ENCODE results near the gene PROC.

DNA sequence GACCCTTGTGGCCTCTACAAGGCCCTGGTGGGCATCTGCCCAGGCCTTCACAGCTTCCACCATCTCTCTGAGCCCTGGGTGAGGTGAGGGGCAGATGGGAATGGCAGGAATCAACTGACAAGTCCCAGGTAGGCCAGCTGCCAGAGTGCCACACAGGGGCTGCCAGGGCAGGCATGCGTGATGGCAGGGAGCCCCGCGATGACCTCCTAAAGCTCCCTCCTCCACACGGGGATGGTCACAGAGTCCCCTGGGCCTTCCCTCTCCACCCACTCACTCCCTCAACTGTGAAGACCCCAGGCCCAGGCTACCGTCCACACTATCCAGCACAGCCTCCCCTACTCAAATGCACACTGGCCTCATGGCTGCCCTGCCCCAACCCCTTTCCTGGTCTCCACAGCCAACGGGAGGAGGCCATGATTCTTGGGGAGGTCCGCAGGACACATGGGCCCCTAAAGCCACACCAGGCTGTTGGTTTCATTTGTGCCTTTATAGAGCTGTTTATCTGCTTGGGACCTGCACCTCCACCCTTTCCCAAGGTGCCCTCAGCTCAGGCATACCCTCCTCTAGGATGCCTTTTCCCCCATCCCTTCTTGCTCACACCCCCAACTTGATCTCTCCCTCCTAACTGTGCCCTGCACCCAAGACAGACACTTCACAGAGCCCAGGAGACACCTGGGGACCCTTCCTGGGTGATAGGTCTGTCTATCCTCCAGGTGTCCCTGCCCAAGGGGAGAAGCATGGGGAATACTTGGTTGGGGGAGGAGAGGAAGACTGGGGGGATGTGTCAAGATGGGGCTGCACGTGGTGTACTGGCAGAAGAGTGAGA, 2.0 kb downstream of the PROC start:
- TF ChIP-seq CTCF (IDR thresholded peaks at IDR 0.05 in 2 of 3, conservative IDR thresholded peaks at IDR 0.05 in 1 of 3; ENCODE audit: borderline replicate concordance in 1 of 3, insufficient read depth in 1 of 3, low read depth in 2 of 3, low read length in 2 of 3) (no peak), RAD21 (IDR thresholded peaks at IDR 0.05; ENCODE audit: low read depth) (no peak), EGR1 (IDR thresholded peaks at IDR 0.05; ENCODE audit: low read depth) (no peak), POLR2AphosphoS5 (IDR thresholded peaks at IDR 0.05; ENCODE audit: low read depth, low read length) (no peak), ZNF274 (IDR thresholded peaks at IDR 0.05; ENCODE audit: low read depth, low read length) (no peak), FOSL1 (IDR thresholded peaks at IDR 0.05; ENCODE audit: low read depth) (no peak), ELF1 (IDR thresholded peaks at IDR 0.05; ENCODE audit: borderline replicate concordance, low read depth) (no peak), EZH2 (IDR thresholded peaks at IDR 0.05) (no peak)
- TF ChIP-seq, protein P1, sequence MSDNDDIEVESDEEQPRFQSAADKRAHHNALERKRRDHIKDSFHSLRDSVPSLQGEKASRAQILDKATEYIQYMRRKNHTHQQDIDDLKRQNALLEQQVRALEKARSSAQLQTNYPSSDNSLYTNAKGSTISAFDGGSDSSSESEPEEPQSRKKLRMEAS (IDR thresholded peaks at IDR 0.05), result no peak
- TF ChIP-seq, protein P2, sequence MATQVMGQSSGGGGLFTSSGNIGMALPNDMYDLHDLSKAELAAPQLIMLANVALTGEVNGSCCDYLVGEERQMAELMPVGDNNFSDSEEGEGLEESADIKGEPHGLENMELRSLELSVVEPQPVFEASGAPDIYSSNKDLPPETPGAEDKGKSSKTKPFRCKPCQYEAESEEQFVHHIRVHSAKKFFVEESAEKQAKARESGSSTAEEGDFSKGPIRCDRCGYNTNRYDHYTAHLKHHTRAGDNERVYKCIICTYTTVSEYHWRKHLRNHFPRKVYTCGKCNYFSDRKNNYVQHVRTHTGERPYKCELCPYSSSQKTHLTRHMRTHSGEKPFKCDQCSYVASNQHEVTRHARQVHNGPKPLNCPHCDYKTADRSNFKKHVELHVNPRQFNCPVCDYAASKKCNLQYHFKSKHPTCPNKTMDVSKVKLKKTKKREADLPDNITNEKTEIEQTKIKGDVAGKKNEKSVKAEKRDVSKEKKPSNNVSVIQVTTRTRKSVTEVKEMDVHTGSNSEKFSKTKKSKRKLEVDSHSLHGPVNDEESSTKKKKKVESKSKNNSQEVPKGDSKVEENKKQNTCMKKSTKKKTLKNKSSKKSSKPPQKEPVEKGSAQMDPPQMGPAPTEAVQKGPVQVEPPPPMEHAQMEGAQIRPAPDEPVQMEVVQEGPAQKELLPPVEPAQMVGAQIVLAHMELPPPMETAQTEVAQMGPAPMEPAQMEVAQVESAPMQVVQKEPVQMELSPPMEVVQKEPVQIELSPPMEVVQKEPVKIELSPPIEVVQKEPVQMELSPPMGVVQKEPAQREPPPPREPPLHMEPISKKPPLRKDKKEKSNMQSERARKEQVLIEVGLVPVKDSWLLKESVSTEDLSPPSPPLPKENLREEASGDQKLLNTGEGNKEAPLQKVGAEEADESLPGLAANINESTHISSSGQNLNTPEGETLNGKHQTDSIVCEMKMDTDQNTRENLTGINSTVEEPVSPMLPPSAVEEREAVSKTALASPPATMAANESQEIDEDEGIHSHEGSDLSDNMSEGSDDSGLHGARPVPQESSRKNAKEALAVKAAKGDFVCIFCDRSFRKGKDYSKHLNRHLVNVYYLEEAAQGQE (IDR thresholded peaks at IDR 0.05; ENCODE audit: low read depth), result no peak

Measured in HCT116 (cell line).